Right atrium auricular region (tissue), 2 donors: Measurements from ENCODE around the gene SPAG16. TPM values are rescaled to one million over a fixed set of nuclear protein-coding genes. Genes with fewer than 3 reads are reported as not detected.

ENCODE experiments used
- DNase-seq: peaks from one replicate; pipeline ENCODE4 v3.0.0-alpha.2; 2019; ENCODE audit warnings: low spot score
- H3K27ac ChIP-seq, 2 donors: fragments of 200-600 bp; sonication (generic); 1 replicate in 1 of 2; 2 replicates in 1 of 2; pipeline ENCODE4 v1.5.1; 2016 to 2019
- H3K27me3 ChIP-seq, 2 donors: fragments of 200-600 bp; sonication (generic); one replicate each; pipeline versions ENCODE4 v1.5.1 to v1.6.0; 2017 to 2019
- H3K36me3 ChIP-seq: fragments of 200-600 bp; sonication (generic); one replicate; pipeline ENCODE4 v1.5.1; 2016
- H3K4me1 ChIP-seq, 2 donors: fragments of 200-600 bp; sonication (generic); one replicate each; pipeline versions ENCODE4 v1.5.1 to v1.6.0; 2017 to 2019
- H3K4me3 ChIP-seq, 2 donors: fragments of 200-600 bp; sonication (generic); 1 replicate in 1 of 2; 2 replicates in 1 of 2; pipeline ENCODE4 v1.5.1; 2017 to 2019; ENCODE audit warnings: mild to moderate bottlenecking in 1 of 2, moderate library complexity in 1 of 2
- H3K9me3 ChIP-seq, 2 donors: fragments of 200-600 bp; sonication (generic); one replicate each; pipeline ENCODE4 v1.5.1; 2019
- total RNA-seq, 2 donors: library from RNA; depleted of rRNA; stranded (reverse); fragments of >200 nt; gene quantifications; one replicate each; pipeline ENCODE4 v1.1.0, GENCODE V29; 2016
- TF ChIP-seq, protein P1 (sequence below), 2 donors: fragments of 200-600 bp; sonication (generic); IDR thresholded peaks; one replicate each; pipeline ENCODE4 v1.5.1; 2019; ENCODE audit warnings: antibody characterized with exemption in 2 of 2

SPAG16 gene
- total RNA-seq, 2 donors from 2014 or later, result 17.3 to 18.3 TPM

DNA sequence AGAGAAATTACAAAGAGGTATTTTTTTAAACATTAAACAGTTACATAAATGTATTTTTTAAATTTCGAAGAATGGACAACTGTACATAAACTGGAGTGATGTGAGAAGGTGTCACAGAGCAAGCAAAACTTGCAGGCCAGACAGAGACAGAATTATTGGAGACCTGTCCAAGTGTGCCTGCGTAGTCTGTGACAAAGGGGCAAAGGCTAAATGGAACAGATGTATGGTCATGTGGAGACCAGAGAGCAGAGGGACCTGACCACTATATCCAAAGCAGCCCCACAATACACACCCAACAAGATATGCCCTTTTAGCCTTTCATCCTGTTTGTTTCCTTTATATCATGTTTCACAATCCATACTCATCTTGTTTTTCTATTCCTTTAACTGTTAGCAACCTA lies 901.3 kb downstream of the SPAG16 start:
- TF ChIP-seq, protein P1, sequence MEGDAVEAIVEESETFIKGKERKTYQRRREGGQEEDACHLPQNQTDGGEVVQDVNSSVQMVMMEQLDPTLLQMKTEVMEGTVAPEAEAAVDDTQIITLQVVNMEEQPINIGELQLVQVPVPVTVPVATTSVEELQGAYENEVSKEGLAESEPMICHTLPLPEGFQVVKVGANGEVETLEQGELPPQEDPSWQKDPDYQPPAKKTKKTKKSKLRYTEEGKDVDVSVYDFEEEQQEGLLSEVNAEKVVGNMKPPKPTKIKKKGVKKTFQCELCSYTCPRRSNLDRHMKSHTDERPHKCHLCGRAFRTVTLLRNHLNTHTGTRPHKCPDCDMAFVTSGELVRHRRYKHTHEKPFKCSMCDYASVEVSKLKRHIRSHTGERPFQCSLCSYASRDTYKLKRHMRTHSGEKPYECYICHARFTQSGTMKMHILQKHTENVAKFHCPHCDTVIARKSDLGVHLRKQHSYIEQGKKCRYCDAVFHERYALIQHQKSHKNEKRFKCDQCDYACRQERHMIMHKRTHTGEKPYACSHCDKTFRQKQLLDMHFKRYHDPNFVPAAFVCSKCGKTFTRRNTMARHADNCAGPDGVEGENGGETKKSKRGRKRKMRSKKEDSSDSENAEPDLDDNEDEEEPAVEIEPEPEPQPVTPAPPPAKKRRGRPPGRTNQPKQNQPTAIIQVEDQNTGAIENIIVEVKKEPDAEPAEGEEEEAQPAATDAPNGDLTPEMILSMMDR (IDR thresholded peaks at IDR 0.05), result no peak
- no peaks in the 10 kb centered on the region for H3K36me3 ChIP-seq
- H3K4me3 ChIP-seq, result no peak overlapping the region
- no peaks in the 10 kb centered on the region for H3K9me3 ChIP-seq
- no peaks in the 10 kb centered on the region for H3K4me1 ChIP-seq
- H3K27me3 ChIP-seq, result no peaks in the 10 kb centered on the region
- no peak overlapping the region for H3K27ac ChIP-seq
- DNase-seq, result no peak

DNA sequence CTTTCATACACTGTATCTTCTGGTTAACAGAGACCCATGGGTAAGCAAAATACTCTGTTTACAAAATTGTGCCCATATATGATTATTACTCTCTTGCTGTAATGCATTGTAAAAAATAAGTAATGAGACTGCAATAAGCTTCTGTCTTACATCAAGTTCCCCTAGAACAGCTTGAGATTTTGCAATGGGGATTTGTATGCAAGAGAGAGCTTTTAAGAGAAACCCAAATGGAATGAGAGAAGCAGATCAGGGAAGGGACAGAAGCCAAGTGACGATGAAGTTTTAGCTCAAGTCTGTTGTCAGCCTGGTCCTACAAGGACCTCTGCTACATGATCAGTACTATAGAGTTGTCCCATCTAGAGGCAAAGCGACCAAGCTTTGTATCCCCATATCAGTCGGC lies 908.4 kb downstream of the SPAG16 start:
- DNase-seq, result no peak
- Histone ChIP-seq H3K27me3 (no peaks in the 10 kb centered on the region), H3K4me1 (no peaks in the 10 kb centered on the region), H3K36me3 (no peaks in the 10 kb centered on the region), H3K4me3 (no peak overlapping the region), H3K27ac (no peak overlapping the region), H3K9me3 (no peaks in the 10 kb centered on the region)
- TF ChIP-seq, protein P1 (IDR thresholded peaks at IDR 0.05), result no peak

DNA sequence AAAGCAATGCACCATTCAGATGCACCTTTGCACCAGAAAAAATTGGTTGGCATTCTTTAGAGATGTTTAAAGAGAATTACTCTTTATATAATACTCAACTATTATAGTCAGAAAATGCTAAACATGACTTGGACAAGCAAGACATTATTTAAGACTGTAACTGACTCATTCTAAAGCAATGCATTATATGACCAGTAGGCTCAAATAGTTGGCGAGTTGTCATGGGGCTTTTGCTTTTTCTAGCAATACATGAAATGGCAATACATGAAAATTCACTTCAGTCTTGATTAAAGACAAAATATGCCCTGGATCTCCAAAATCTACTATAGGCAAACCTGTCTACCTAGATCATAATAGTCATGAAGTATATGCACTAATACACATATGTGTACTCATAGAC lies 909.7 kb downstream of the SPAG16 start:
- no peak overlapping the region for H3K27ac ChIP-seq
- H3K36me3 ChIP-seq, result no peaks in the 10 kb centered on the region
- no peak overlapping the region for H3K4me3 ChIP-seq
- H3K9me3 ChIP-seq, result no peaks in the 10 kb centered on the region
- H3K27me3 ChIP-seq, result no peaks in the 10 kb centered on the region
- no peak for DNase-seq
- TF ChIP-seq, protein P1 (IDR thresholded peaks at IDR 0.05), result no peak
- no peaks in the 10 kb centered on the region for H3K4me1 ChIP-seq

DNA sequence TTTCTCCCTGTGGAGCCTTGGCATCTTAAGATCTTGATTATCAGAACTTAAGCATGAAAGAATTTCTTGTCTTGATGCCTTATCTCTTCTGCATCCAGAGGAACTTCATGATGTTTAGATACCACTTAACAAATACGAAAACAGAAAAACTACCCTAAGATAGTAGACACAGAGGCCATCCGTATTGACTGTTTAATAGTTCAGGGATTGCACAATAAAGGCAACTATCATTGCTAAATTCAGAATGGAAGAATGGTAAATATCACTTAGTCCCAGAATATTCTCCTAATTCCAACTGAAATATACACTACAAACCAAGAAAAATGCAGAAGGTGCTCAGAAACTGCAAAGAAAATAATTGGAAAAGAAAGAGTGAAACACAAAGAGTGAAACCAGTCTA lies 912.0 kb downstream of the SPAG16 start:
- Histone ChIP-seq H3K27ac (no peak overlapping the region), H3K4me1 (no peaks in the 10 kb centered on the region), H3K27me3 (no peaks in the 10 kb centered on the region), H3K4me3 (no peak overlapping the region), H3K9me3 (no peaks in the 10 kb centered on the region), H3K36me3 (no peaks in the 10 kb centered on the region)
- DNase-seq, result no peak
- TF ChIP-seq, protein P1 (IDR thresholded peaks at IDR 0.05), result no peak

DNA sequence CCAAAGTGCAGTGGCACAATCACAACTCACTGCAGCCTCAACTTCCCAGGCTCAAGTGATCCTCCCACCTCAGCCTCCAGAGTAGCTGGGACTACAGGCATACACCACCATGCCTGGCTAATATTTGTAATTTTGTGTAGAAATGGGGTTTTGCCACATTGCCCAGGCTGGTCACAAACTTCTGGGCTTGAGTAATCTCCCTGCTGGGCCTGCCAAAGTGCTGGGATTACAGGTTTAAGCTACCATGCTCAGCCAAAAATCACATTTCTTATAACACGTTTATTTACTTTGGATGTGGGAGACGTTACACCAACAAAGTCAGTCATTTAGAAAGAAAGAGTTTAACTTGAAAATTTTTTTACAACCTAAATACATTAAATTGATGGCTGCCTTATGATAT lies 917.6 kb downstream of the SPAG16 start:
- Histone ChIP-seq H3K4me1 (no peaks in the 10 kb centered on the region), H3K27ac (no peak overlapping the region), H3K9me3 (no peaks in the 10 kb centered on the region), H3K27me3 (no peaks in the 10 kb centered on the region), H3K4me3 (no peak overlapping the region), H3K36me3 (no peaks in the 10 kb centered on the region)
- TF ChIP-seq, protein P1 (IDR thresholded peaks at IDR 0.05), result no peak
- DNase-seq, result no peak

DNA sequence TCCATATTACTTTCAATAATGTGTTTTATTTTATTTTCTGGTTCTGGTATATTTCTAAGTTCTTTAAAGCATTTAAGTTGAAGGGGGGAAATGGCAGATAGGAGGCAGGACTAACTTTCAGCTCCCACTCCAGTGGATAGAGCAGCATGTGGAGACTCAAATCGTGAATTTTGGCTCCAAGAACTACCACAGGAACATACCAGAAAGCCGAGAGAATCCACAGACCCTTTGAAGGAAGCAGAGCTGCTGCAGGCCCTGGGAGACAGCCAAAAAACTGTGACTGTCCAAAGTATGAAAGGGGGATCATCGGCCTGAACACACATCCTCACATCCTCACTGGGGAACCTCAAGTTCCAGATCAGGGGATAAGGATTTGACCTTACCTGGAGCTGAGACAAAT lies 919.0 kb downstream of the SPAG16 start:
- Histone ChIP-seq H3K9me3 (no peaks in the 10 kb centered on the region), H3K36me3 (no peaks in the 10 kb centered on the region), H3K27me3 (no peaks in the 10 kb centered on the region), H3K4me1 (no peaks in the 10 kb centered on the region), H3K27ac (no peak overlapping the region), H3K4me3 (no peak overlapping the region)
- TF ChIP-seq, protein P1 (IDR thresholded peaks at IDR 0.05), result no peak
- no peak for DNase-seq
